ENCODE measurements around the gene AKAP11.

The AKAP11 gene

DNA sequence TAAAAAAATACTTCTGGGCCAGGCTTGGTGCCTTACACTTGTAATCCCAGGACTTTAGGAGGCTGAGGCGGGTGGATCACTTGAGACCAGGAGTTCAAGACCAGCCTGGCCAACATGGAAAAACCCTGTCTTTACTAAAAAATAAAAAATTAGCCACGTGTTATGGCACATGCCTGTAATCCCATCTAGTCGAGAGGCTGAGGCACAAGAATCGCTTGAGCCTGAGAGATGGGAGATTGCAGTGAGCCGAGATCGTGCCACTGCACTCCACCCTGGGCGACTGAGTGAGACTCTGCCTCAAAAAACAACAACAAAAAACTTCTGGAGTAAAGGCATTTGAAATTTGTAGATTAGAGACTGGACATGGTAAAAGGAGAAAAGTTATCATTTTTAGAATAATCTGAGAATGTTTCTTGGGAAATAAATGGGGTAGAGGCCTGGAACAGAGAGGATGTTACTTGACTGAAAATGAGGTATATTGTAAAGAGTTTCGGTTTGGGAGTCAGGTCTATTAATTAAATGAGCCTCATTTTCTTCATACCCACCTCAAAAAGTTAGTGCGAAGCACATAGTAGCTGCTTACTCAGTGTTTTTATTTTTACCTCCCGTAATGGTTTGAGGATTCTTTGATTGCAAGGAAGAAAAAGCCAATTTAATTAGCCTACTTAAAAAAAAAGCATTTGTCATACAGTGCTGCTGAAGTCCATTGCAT, 2.6 kb downstream of the AKAP11 start:
- no peak for DNase-seq

DNA sequence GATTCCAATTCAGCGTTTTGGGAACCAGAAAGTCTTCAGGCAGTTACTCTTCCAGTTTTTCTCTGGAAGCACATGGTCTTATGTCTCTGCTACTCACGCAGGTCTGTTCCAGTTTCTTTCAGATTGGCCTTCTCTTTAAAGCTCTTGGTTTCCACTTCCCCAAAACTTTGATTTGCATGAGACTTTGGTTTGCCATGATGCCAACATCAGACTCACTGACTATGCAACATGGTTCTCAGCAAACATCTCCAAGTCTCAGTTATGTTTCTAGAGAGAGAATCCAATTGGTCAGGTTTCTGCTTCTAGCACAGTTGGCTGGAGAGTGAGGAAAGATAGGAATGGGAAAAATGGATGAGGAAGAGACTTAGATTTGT, 3.1 kb downstream of the AKAP11 start:
- DNase-seq = no peak

DNA sequence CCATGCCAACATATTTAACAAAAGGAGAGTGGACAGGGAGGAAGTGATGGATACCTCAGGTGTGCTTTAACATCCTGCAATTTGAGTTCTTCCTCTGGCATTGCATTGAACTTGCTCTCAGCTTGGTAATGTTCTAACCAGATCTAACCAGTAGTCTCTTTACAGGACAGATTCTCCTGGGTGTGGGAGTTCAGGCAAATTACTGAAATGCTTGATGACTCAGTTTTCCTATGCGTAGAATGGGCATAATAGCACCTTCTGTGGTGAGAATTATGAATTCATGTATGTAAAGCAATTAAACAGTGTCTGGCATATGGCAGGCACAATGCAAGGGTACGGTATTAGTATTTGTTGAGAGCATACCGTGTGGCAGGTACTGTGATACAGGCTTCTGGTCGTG, 3.6 kb downstream of the AKAP11 start:
- no peak for DNase-seq

DNA sequence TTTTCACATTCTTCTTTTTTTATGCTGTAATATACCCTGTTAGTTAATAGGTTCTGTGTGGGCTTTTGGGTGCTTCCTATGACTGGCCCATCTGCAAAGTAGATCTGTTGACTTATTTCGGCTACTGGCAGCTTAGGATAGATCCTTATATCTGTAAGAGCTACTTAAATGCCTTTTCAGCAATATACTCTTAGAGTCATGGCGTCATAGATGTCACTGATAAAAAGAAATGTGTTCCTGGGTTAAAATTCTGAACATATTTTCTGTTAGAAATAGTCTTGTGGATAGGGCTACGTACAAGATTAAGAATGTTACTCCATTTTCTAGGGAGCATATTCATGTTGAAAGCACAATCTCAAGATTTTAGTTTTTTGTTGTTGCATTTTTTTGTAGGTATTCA, 4.7 kb downstream of the AKAP11 start:
- no peak for DNase-seq

DNA sequence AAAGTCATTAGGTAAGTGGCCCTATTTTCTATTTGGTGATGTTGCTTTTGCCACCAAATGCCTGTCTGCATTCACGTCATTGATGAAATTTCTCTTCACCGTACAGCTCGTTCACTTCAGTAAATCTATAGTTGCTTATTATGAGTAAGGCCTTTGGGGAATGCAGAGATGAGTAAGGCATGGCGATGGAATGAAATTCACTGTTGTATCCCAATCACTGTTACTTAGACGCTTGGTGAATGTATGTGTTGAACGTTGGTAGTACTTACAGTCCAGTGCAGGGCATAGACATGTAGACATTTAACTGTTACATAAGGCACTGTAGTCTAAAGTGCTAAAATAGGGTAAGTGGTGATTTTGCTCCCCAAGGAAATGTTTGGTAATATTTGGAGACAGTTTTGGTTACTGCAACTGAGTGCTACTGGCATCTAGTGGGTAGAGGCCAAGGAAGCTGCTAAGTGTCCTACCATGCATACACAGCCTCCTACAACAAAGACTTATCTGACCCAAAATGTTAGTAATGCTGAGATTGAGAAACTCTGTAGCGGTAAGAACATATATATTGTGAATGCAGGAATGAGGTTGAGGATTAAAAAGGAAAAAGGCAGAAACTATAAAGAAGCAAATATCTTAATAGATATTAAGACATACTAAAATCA, 5.8 kb downstream of the AKAP11 start:
- no peak for DNase-seq

DNA sequence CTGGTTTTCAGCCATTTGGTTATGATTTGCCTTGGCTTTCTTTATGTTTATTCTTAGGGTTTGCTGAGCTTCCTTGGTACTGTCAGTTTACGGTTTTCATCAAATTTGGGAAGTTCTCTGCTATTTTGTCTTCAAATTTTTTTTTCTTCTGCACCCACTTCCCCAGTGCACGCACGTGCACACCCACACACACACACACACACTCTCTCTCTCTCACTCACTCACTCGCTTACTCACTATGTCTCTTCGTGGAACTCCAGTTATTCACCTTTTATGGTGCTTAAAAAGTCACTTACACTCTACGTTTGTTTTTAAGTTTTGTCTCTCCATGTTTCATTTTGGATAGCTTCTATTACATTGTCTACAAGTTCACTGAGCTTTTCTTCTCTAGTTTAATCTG, 7.1 kb downstream of the AKAP11 start:
- no peak for DNase-seq

DNA sequence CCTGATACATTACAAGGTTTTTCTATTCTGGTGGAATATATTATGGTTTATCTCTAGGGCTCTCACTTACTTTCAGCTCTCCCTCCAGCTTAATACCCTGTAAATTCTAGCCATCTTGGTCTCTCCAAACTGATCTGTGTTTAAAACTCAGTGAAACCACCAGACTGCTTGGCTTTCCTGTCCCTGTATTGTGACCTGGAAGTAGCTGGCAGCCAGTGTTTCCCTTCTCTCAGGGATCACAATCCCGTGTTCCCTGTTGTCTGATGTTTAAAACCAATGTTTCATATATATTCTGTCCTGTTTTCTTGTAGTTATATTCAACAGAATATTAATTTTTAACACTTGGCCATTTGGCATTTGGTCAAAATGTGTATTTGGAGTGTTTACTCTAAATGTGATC, 8.0 kb downstream of the AKAP11 start:
- no peak for DNase-seq

DNA sequence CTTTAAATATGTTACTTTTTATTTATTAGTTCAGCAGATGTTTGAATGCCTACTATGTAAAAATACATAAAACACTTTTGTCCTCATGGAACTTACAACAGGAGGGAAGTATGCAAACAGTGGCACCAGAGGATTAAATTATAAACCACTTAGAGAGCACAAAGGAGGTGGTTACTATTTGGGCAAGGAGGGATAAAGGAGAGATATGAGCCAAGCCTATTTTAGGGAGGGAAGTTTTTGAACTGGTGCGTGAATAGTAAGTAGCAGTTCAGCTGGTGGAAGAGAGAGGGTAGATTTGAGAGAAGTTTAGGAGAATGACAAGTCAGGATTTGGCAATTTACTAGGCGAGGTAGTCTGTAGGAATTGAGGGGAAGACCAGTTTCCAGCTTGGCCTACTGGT, 8.6 kb downstream of the AKAP11 start:
- no peak for DNase-seq

DNA sequence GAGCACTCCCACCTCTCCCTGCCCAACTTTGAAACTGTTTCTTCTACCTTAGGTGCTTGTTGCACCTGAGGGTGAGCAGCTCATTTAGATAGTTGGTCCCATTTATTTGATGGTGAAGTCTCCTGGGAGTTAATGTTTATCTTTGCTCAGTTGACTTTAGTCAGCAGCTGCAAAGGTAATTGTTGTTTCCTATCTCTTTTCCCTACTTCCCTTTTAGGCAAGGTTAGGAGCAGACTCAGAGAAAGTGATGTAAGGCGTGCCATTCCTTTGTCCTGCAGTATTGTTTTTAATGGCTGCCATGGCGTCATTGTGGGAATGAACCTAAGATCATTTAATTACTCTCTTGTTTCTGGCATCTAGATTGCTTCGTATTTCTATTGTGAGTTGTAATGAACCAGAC, 11.6 kb downstream of the AKAP11 start:
- no peak for DNase-seq

DNA sequence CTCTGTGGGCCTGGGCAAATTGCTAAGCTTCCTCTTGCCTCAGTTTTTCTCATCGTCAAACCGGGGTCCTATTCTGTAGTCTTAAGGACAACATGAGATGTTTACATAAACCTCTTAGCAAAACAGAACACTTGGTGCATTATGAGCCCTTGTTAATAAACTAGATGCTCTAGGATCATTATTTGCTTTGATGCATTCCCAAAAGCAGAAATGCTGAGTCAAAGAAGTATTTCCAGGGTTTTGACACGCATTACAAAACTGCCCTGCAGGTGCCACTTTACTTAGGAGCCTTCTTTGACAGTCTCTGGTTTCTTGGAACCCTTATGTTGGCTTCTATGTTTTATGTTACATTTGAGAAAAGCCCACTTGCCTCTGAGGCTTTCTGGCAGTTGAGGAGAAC, 12.1 kb downstream of the AKAP11 start:
- no peak for DNase-seq

DNA sequence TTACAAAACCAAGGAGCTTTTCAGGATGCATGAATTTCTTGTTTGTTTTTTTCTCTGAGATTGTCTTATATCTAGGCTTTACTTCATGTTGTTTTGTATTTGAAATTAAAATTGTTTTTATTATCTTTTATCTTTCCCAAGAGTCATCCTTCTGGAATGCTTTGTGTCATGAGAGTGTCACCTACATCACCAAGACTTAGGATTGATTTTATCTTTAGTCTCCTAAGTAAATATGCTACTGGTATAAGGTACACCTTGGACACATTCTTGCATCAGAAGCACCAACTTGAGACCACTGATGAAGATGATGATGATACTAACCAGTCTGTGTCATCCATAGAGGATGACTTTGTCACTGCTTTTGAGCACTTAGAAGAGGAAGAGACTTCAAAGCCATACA, 26.4 kb downstream of the AKAP11 start:
- no peak for DNase-seq

DNA sequence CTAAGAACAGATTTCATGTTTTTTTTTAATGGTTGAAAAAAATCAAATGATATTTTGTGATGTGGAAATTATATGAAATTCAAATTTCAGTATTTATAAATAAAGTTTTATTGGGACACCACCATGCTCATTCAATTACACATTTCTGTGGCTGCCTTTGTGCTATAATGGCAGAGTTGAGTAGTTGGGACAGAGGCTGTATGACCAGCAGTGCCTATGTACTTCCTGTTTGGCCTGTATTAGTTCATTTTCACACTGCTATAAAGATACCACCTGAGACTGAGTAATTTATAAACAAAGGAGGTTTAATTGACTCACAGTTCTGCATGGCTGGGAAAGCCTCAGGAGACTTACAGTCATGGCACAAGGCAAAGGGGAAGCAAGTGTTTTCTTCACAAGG, 33.6 kb downstream of the AKAP11 start:
- DNase-seq = no peak

DNA sequence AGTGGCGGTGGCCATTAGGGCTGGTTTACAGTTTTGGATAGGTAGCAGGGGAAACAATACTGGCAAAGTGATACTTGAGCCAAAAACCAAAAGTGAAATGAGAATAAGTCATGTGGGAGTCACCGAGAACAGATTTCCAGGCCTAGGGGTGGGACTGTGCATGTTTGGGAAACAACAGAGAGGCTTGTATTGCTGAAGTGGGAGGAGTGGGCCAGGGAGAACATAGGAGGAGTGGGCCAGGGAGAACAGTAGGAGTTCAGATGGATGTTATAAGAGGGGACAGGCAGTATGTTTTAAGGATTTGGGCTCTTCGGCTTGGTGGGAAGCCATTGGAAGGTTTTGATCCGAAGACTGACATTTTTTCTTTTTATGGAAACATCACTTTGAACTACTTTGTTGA, 35.5 kb downstream of the AKAP11 start:
- no peak for DNase-seq

DNA sequence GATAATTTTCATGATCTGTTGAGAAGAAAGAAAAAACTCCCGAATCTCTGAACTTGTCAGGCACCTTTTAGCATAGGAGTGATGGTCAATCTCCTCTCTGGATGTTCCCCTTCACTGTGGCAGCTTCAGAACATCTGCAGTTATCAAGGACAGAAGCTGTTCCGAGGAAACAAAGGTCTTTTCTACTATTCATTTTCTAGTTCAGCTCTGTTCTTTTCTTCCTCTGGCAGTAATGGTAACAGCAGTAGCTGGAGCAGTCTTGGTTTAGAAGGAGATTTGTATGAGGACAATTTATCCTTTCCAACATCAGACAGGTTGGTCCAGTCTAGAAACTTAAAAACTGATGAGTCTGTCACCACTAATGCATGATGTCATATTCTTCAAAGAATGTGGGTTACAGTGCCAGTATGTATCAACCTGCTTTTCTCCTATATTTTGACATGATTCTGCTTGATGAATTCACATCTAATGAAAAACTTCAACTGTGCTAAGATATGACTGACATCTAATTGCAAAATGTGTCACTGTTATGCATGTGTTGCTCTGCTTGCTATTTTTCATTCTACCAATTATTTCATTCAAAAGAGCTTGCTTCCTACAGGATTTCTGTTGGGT, 41.0 kb downstream of the AKAP11 start:
- no peak for DNase-seq

DNA sequence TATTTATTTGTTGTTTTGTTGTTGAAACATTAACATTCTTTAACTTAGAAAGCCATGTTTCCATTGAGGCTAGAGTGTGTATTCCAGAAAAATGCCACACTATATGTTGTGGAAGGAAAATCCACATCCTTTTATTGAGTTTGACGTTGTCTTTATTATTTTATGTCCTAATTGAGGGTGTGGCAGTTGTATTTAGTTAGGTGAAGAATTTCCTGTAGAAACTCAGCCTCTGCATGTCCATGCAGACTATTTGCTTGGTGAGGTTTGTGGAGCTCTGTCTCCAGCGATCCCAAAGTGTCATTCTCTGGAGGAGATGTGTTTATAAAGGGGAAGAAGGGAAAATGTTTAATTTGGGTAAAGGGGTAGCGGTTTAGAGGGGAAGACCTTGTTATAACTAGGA, 46.6 kb downstream of the AKAP11 start:
- no peak for DNase-seq

DNA sequence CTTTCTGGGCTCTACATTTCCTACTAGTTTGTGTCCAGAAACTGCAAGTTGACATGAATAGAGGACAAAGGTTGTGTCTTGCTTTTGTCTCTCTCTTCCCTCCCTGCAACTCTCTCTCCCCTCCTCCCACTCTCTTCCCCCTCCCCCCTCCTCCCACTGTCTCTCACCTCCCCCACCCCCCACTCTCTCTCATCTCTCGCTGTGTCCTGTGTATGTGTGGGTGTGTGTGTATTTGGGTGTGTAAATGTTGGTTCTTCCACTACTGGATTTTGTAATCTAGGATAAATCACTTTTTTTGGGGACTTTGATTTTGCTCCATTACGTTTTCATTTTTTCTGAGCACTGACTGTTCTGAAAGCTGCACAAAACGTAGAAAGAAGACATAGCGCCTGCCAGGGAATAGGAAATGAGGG, 48.4 kb downstream of the AKAP11 start:
- DNase-seq = no peak

DNA sequence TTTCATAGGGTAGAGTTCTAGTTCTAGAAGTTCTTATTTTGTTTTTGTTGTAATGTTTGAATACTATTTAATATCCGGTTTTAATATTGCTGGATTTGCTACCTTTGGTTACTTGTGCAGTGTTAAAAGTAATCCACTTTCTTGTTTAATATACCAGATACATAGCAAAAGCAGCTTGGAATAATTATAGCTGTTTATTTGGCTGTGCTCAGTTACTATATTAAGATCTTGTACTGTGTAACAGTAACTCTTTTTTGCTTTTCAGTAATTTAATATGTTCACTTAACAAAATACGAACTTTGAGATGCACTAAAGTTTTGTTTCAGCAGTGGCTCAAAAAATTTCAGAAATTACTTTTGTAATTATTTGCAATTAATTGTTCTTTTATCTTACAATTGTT, 50.9 kb downstream of the AKAP11 start:
- DNase-seq = no peak

DNA sequence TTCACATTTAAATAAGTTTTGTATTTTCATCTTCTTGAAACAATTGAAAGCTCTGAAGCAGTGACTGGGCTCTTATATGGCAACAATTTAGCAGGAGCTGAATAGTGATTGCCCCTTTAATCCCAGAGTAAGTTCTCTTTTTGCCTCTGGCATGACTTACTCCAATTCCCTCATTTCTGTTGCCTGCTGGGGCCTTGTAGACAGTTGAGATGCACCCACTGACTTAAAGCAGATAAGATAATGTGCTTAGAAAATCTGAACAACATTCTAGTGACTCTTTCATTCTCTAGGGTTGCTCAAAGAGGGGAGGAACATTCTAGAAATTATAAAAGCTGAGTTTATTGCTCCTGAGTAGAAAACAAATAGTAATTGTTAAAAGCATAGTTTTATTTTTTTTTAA, 52.8 kb downstream of the AKAP11 start:
- DNase-seq = no peak

DNA sequence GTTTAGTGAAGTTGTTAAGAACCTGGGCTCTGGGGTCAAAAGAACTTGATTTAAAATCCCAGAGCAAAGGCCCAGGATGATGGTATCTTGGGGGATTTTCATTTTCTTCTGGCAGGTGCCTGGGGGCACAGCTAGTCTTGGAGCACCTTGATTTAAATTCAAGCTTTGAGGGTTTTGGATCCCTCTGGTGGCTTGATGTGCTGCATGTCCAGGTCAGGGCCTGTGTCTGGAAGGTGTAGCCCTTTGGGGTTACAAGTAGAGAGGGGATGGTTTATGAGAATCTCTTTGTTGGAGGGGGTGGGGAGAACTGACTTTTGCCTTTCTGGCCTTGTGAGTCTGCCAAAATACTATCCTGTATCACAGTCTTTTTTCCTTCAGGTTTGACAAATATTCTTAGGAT, 55.8 kb downstream of the AKAP11 start:
- DNase-seq = no peak

DNA sequence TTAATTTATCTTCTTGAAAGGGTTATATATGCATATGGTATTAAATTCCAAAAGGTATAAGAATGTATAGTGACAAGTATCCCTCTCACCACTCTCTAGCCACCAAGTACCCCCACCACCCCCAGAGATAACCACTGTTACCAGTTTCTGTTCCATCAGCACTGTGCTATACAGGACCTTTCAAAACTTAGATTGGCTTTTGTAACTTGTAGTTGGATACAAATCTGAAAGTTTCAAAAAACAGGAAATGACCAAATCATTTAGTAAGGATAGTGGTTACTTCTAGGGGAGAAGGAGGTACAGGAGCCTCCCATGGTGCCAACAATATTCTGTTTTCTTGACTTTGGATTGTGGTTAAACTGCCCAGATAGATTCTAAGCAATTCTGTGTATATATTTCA, 56.7 kb downstream of the AKAP11 start:
- DNase-seq = no peak

DNA sequence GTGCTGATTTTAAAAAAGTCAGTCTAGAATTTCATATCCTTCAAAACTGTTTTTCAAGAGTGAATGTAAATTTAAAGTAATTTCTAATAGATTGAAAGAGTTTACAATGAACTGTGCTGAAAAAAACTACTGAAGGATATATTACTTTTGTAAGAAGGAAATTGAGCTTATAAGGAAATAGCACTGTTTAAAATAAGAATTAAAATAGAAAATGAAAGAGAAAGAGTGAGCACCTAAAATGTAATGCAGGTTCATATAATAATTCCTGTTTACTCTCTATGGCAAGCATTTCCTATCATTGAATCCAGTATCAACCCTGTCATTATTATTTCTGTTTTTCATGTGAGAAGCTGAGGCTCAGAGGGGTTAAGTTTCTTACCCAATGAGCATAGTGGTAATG, 57.3 kb downstream of the AKAP11 start:
- no peak for DNase-seq

DNA sequence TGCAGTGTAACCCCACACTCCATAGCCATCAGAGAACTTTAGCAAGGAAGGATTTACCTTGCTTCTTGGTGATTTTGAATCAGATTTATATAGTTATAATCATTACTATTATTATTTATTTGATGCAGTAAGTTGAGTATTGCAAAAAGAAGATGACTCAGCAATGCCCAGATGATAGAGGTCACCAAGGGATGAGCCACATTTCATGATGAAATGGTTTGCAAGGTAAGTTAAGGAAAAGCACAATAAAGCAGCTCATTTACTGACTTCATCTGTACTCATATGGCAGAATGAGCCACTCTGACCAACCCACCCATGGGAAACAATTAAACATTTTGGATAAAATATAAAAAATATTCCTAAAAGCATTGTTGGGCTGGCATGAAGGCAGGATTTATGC, 59.1 kb downstream of the AKAP11 start:
- no peak for DNase-seq

DNA sequence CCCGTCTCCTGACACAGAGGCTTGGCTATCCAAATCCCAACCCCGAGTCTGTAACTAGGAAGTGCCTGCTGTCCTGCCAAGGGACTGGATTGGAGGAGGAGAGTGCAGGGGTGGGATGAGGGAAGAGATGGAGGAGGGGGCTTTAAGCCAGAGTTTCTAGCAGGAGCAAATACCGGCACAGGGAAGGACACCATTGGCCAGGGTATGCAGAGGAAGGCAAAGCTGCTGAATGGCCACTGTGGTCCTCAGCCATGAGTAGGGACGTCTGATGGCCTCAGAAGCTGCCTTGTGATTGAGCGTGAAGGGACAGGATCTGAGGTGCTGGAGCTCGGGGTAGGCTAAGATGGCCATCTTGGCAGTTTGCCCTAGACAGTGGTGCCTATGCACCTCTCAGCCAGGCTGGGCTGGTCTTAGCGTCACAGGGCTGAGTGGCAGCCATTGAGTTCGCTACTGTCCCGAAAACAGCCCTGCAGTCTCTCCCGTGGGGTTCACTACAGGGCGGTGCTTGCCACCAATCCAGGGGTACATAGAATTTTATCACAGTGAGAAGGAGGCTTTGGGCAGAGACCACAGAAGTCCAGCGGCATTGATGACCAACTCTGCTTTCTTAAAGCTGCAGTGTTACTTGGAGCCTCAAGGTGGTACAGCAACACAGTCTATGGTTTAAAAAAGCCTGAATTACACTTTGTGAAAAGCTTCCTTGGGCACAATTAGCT, 61.8 kb downstream of the AKAP11 start:
- no peak for DNase-seq

DNA sequence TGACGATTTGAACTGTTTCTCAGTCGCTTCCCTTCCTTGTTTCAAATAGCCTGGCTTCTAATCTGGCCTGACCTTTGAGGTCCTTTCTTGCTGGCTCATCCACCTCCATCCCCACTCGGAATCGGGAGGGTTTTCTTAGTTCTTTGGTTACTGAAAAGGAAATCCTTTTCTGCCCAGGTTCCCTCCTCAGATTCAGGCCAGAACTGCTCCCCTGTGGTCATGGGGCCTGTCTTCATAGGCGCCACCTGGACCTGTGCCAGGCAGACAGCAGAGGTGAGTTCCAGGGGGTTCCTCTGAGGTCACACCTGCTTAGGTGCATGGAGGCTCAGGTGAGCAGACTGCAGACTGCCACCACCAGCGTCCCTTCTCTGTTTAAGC, 62.4 kb downstream of the AKAP11 start:
- DNase-seq = no peak
